Thyroid gland (tissue), 4 donors: ENCODE measurements around the gene RNF149. TPM values are rescaled to one million over a fixed set of nuclear protein-coding genes. Genes with fewer than 3 reads are reported as not detected.
"Not testable (repeated sequence)": the region's sequence is repeated elsewhere in the genome, so short reads cannot be mapped to it uniquely, and the experiment has no call there.

Experiments used
- DNase-seq, 2 donors: peaks; one replicate each; pipeline ENCODE4 v3.0.0-alpha.2; 2019
- H3K27ac ChIP-seq, 3 donors: fragments of 200-600 bp; sonication (generic); 1 replicate in 2 of 3; 2 replicates in 1 of 3; pipeline ENCODE4 v1.5.1; 2016 to 2019; ENCODE audit warnings: mild to moderate bottlenecking in 1 of 3, moderate library complexity in 1 of 3
- H3K27me3 ChIP-seq: fragments of 200-600 bp; sonication (generic); one replicate; pipeline ENCODE4 v1.5.1; 2019
- H3K36me3 ChIP-seq, 2 donors: fragments of 200-600 bp; sonication (generic); one replicate each; pipeline ENCODE4 v1.5.1; 2016 to 2019
- H3K4me1 ChIP-seq, 2 donors: fragments of 200-600 bp; sonication (generic); one replicate each; pipeline ENCODE4 v1.5.1; 2017 to 2019
- H3K4me3 ChIP-seq, 3 donors: fragments of 200-600 bp; sonication (generic); replicated peaks in 1 of 3; 1 replicate in 2 of 3; 2 replicates in 1 of 3; pipeline ENCODE4 v1.5.1; 2016; ENCODE audit warnings: mild to moderate bottlenecking in 1 of 3
- H3K9me3 ChIP-seq: fragments of 200-600 bp; sonication (generic); one replicate; pipeline ENCODE4 v1.5.1; 2017
- POLR2A ChIP-seq, 2 donors: fragments of 450-650 bp; IDR thresholded peaks; one replicate each; pipeline ENCODE4 v1.6.1; 2017; ENCODE audit warnings: antibody characterized with exemption in 2 of 2, mild to moderate bottlenecking in 2 of 2, moderate library complexity in 1 of 2
- WGBS, 2 donors: methylation state at CpG; one replicate each; pipeline ENCODE4 v1.1.5; 2017; 5-methylcytosine and 5-hydroxymethylcytosine counted together
- intact Hi-C: fragments of 100-400 bp; cut with DNase I; formaldehyde crosslinking; loops from one replicate; pipeline ENCODE4 v1.15.1; 2023
- total RNA-seq, 4 donors: library from RNA; depleted of rRNA; stranded (reverse); fragments of >200 nt; gene quantifications; one replicate each; pipeline ENCODE4 v1.2.3, GENCODE V29; 2016
- TF ChIP-seq, protein P1 (sequence below), 6 experiments: fragments of 200-600 bp in 3 of 6; fragments of 450-650 bp in 3 of 6; sonication (generic) in 3 of 6; IDR thresholded peaks; one replicate each; pipeline ENCODE4 v1.5.1; 2016 to 2019; ENCODE audit warnings: antibody characterized with exemption in 6 of 6, mild to moderate bottlenecking in 2 of 6, inconsistent platforms in 1 of 6, moderate library complexity in 1 of 6

Gene RNF149
- total RNA-seq, 4 donors from 2014 or later, result 49.5 to 95.6 (median 68.5) TPM

DNA sequence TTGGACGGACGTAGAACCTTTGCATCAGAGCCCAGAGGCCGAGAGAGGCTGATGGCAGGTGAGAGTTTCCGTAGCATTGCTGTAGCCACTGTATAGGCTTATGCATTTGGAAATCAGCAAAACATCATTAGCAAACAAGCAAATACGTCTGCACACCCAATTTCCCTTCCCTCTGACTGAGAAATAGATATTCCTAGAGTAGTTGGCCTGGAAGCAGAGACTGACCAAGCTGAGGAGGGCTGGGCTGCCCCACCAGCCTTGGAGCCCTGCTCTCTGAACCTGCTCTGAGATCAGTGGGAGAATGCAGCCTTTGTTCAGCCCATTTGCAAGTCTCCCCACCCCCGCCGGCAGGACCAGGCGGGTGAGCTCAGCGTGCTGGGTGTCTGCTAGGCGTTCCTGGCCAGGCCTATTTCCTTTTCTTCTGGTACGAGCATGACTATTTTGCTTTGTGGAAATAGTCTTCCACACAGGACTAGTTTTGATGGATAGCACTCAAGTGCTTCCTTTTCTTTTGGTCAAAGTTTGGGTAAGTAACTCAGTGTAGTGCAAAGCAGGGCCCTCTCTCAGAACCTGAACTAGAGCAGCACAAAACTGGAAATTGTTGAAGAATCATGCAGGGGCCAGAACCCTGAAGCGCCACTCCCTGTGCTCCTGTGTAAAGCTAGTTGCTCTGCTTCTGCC, 21.9 kb upstream of the RNF149 start:
- peaks cover 0 to 12% of the 10 kb centered on the region in 2 donors for H3K4me1 ChIP-seq
- WGBS, 2 donors, result 79 to 84% methylated on average over 10 to 12 of the region's 12 CpGs
- no peaks in the 10 kb centered on the region for H3K27me3 ChIP-seq
- no peaks in the 10 kb centered on the region for H3K9me3 ChIP-seq
- intact Hi-C loops, result no loop called here
- no peaks in the 10 kb centered on the region for H3K36me3 ChIP-seq
- no peak for DNase-seq
- no peak overlapping the region for H3K4me3 ChIP-seq
- TF ChIP-seq, protein P1, sequence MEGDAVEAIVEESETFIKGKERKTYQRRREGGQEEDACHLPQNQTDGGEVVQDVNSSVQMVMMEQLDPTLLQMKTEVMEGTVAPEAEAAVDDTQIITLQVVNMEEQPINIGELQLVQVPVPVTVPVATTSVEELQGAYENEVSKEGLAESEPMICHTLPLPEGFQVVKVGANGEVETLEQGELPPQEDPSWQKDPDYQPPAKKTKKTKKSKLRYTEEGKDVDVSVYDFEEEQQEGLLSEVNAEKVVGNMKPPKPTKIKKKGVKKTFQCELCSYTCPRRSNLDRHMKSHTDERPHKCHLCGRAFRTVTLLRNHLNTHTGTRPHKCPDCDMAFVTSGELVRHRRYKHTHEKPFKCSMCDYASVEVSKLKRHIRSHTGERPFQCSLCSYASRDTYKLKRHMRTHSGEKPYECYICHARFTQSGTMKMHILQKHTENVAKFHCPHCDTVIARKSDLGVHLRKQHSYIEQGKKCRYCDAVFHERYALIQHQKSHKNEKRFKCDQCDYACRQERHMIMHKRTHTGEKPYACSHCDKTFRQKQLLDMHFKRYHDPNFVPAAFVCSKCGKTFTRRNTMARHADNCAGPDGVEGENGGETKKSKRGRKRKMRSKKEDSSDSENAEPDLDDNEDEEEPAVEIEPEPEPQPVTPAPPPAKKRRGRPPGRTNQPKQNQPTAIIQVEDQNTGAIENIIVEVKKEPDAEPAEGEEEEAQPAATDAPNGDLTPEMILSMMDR (IDR thresholded peaks at IDR 0.05), result no peak
- no peak for TF ChIP-seq POLR2A (IDR thresholded peaks at IDR 0.05)
- no peak overlapping the region for H3K27ac ChIP-seq

DNA sequence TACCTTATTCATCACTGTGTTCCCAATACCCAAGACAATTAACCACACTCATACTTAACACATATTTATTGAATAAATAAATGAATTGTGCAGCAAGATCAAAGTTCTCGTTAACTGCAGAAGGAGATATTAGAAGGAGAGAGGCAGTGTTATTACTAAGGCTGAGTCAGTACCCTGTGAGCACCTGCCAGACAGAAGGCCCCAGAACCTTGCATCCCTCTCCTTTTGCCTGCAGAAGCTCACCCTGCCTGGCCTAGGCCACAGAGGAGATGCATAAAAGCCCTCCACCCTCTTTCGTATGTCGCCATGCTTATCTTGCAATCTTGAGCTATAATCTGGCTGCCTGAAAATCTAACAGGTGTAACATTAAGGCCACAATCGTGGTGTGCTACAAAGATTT, 20.5 kb upstream of the RNF149 start:
- Histone ChIP-seq H3K27ac (no peak overlapping the region), H3K4me1 (peaks cover 0 to 12% of the 10 kb centered on the region in 2 donors), H3K27me3 (no peaks in the 10 kb centered on the region), H3K4me3 (no peak overlapping the region), H3K36me3 (no peaks in the 10 kb centered on the region), H3K9me3 (no peaks in the 10 kb centered on the region)
- intact Hi-C loops, result no loop called here
- no peak for TF ChIP-seq POLR2A (IDR thresholded peaks at IDR 0.05)
- TF ChIP-seq, protein P1 (IDR thresholded peaks at IDR 0.05), result no peak
- DNase-seq, result no peak
- 84 to 92% methylated on average over 4 of the region's 4 CpGs for WGBS, 2 donors

DNA sequence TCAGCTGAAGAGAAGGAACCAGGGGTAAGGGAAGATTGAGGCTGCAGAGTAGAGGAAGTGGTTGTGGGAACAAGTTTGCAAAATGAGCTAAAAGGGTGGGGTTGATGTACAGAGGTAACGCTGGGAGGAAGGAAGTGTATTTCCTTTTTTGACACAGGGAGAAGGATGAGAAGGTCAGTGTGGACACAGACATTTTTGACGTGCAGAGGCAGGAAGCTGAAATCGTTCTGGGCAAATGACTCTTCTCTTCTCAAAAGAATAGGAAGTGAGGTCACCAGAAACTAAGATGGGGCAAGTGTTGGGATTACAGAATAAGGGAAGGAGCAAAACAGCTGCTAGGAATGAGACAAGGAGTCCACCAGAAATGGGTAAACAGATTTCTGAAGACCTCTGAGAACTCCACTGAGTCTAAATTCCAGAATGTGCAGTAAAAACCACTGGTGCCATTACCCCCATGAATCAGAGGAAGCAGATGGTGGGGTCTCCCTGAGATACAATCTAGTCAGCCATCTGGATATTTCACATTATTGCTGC, 20.0 kb upstream of the RNF149 start:
- intact Hi-C loops, result no loop called here
- H3K27me3 ChIP-seq, result no peaks in the 10 kb centered on the region
- H3K4me3 ChIP-seq, result no peak overlapping the region
- H3K4me1 ChIP-seq, result peaks cover 0 to 12% of the 10 kb centered on the region in 2 donors
- H3K9me3 ChIP-seq, result no peaks in the 10 kb centered on the region
- TF ChIP-seq POLR2A (IDR thresholded peaks at IDR 0.05), result no peak
- TF ChIP-seq, protein P1 (IDR thresholded peaks at IDR 0.05), result no peak
- no peak for DNase-seq
- no peaks in the 10 kb centered on the region for H3K36me3 ChIP-seq
- no peak overlapping the region for H3K27ac ChIP-seq
- WGBS, 2 donors, result 61 to 72% methylated on average over 3 of the region's 3 CpGs

DNA sequence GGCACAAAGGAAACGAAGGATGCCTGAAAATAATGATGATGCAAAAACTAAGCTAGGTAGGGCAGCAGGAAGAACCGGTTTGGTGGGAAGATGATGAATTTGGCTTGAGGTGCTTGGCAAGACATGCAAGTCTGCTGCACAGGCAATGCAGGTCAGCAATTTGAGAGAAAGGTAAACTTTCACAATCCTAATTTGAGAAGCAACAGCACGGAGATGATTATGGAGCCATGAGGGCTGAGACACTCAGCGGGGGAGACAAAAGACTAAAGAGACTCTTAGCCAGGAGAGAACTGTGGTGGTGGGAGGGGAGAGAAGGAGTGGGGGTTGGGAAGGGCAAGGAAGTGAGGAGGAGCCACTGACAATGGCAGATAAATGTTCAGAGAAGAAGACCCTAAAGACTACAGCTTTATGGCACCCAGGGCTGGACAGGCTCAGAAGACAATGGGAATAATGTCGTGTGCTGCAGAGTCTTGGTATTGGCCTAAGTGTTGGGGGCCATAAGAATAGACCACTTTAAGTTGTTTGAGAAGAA, 19.4 kb upstream of the RNF149 start:
- 38 to 40% methylated on average over 5 of the region's 5 CpGs for WGBS, 2 donors
- intact Hi-C loops, result no loop called here
- Histone ChIP-seq H3K27ac (peak overlapping the region in 1 of 3 donors; percentile 31), H3K9me3 (no peaks in the 10 kb centered on the region), H3K27me3 (no peaks in the 10 kb centered on the region), H3K4me1 (peaks cover 0 to 12% of the 10 kb centered on the region in 2 donors), H3K4me3 (no peak overlapping the region), H3K36me3 (no peaks in the 10 kb centered on the region)
- DNase-seq, result peak; percentile 71 to 83
- TF ChIP-seq, protein P1 (IDR thresholded peaks at IDR 0.05), result no peak
- no peak for TF ChIP-seq POLR2A (IDR thresholded peaks at IDR 0.05)

DNA sequence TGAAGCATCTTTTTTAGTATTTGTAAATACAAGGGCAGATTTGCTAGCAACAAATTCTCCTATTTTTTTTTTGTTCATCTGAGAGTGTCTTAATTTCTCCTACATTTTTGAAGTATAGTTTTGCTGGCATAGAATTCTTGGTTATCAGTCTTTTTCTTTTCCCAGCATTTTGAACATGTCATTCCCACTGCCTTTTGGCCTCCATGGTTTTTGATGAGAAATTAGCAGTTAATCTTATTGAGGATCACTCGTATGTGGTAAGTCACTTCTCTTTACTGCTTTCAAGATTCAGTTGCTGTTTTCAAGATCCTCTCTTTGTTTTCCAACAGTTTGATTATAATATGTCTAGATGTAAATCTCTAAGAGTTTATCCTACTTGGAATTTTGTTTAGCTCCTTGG, 16.9 kb upstream of the RNF149 start:
- Histone ChIP-seq H3K9me3 (no peaks in the 10 kb centered on the region), H3K27ac (no peak overlapping the region)
- WGBS, 2 donors, result 94 to 96% methylated on average over 1 of the region's 1 CpG

DNA sequence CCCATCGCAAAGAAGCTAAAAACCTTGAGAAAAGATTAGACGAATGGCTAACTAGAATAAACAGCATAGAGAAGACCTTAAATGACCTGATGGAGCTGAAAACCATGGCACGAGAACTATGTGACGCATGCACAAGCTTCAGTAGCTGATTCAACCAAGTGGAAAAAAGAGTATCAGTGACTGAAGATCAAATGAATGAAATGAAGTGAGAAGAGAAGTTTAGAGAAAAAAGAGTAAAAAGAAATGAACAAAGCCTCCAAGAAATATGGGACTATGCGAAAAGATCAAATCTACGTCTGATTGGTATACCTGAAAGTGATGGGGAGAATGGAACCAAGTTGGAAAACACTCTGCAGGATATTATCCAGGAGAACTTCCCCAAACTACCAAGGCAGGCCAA, 8.1 kb upstream of the RNF149 start:
- 85 to 88% methylated on average over 6 of the region's 6 CpGs for WGBS, 2 donors
- intact Hi-C loops, H3K4me3 ChIP-seq, H3K4me1 ChIP-seq, H3K36me3 ChIP-seq, H3K27ac ChIP-seq, H3K27me3 ChIP-seq, H3K9me3 ChIP-seq, DNase-seq: not testable (repeated sequence)

More for the DNA sequence above, 16.9 kb upstream of the RNF149 start:
- Histone ChIP-seq H3K4me1 (peaks cover 0 to 12% of the 10 kb centered on the region in 2 donors), H3K36me3 (no peaks in the 10 kb centered on the region), H3K27me3 (no peaks in the 10 kb centered on the region), H3K4me3 (no peak overlapping the region)
- intact Hi-C loops, result no loop called here
- TF ChIP-seq, protein P1 (IDR thresholded peaks at IDR 0.05), result no peak
- no peak for TF ChIP-seq POLR2A (IDR thresholded peaks at IDR 0.05)
- DNase-seq, result no peak
